Colon (tissue), 2 donors: ENCODE measurements around the gene COIL.
"Not testable (repeated sequence)": the region's sequence is repeated elsewhere in the genome, so short reads cannot be mapped to it uniquely, and the experiment has no call there.

Experiments
- FAIRE-seq: peaks from 2 replicates; lab custom pipeline; 2012; peaks lifted over from hg19 to GRCh38; lab: Jason Lieb, UNC
- donor health status: control.
- donor health status: control.

The COIL gene

GRCh38 chr17:56960596-56961538 lies at the start of gene COIL:
TSS of gene COIL (minus strand) at chr17:56961050. CDS start at chr17:56961019, 31 bp downstream.
- FAIRE-seq: no peak

- no peak for FAIRE-seq
Observed at GRCh38 chr17:57010487-57010886, 49.6 kb upstream of the COIL start.

DNA sequence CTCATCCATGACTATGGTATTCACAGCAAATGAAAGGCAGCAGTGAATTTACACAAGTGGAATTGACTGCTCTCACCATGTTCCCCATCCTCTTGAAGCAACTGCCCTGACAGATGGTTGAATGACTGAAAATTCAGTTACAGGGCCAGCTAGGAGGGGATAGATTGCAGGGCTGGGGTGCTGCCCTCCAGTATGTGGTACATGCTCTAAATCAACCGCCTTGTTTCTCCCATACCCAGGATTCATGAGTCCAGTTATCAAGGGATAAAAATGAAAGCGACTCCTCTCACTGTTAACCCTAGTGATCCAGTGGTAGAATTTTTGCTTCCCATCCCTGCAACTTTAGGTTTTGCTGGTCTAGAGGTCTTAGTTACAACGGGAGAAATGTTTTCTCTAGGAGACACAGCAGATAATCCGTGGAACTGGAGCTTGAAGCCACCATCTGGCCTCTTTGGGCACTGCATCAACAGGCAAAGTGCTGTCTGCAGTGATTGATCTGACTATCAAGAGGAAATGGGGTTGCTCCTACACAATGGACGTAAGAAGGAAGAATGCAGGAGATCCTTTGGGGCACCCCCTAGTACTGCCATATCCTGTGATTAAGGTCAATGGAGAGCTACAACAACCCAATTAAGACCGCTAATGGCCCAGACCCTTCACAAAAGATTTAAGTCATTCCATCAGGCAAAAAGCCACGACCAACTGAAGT lies 49.0 kb upstream of the COIL start:
- FAIRE-seq: no peak

DNA sequence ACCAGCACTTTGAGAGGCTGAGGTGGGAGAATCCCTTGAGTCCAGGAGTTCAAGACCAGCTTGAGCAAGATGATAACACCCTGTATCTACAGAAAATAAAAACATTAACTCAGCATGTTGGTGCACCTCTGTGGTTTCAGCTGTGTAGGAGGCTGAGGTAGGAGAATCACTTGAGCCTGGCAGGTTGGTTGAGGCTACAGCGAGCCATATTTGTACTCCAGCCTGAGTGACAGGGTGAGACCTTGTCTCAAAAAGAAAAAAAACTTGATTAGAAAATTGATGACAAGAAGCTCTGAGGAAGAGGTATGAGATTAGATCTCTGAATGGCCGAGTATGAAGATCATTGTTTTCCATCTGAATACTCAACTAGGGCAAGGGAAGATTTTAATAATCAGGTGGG lies 48.1 kb upstream of the COIL start:
- no peak for FAIRE-seq

DNA sequence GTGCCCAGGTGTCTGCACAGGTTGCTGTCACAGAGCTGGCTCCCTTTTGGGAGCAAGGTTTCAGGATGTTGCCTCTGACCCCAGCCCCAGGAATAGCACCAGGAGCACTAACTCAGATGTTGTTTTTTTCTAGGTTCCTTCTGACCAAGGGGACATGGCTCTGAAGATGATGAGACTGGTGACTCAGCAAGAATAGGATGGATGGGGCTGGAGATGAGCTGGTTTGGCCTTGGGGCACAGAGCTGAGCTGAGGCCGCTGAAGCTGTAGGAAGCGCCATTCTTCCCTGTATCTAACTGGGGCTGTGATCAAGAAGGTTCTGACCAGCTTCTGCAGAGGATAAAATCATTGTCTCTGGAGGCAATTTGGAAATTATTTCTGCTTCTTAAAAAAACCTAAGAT lies 45.2 kb upstream of the COIL start:
- no peak for FAIRE-seq

- no peak for FAIRE-seq
Observed at GRCh38 chr17:57004944-57005579, 44.2 kb upstream of the COIL start.

- FAIRE-seq: no peak
Observed at GRCh38 chr17:57002904-57003303, 42.1 kb upstream of the COIL start.

DNA sequence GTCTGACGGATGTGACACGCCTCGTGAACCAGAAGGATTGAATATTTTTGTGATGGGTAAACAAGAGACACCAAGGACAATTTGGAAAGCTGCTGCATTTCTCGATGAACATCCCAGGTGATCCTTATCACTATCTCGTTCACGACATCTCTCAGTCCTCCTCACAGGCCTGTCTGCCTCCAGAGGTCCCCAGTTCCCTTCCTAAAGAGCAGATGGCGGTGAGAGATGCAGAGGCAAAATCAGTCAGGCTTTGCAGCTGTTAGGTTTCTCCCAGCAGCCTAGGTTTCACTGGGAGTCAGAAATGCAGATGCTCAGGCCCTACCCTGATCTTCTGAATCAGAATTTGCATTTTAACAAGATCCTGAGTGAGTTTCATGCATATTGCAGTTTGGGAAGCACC lies 40.7 kb upstream of the COIL start:
- FAIRE-seq: no peak

GRCh38 chr17:56997313-56997712 lies 36.5 kb upstream of the COIL start:
- FAIRE-seq: no peak

DNA sequence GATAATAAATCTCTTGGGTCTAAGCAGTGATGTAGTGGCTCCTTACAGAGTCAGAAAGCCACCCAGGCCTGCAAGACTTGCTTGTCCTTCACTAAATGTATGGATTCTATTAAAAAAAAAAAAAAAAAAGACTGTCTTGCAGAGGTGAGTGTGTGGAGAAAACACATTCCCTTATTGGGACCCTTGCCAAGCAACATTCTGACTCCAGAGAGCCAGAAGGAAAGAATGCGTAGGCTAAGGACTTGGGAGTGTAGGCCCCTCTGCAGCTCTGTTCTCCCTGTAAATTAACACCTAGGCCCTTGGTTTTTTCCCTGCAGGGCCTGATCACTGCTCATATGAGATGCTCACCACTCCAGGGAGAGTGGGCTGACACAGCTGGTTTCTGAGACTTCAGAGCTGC lies 34.9 kb upstream of the COIL start:
- no peak for FAIRE-seq

DNA sequence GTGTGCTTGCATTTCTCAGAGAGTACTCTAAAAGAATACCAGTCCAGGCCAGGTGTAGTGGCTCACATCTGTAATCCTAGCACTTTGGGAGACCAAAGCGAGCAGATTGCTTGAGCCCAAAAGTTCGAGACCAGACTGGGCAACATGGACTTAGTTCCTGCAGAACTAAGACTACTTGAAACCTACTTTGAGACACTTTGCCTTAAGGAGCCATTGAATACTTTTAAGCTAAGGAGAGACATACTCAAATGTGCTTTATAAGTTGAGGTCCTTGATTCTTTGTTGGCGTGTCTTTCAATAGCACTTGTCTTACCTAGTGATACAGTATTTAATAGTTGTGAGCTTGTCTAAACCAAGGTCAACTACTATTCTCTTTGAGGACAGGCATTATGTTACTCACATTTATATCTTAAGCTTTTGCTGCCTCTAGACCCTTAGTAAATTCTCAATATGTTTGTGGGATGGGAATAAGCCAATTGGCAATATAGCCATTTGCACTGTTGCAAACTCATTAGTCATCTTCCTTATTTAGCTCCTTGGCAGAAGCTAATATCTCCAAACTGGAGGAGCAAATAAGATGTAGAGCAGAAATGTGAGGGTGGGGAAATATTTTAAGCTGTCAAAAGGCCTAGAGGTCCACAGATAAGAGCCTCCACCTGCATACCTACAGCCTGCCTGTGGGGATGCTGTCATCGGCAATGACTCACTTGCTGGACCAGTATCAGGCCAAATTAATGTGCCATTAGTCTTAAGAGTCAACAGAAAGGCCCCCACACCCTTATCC lies 33.4 kb upstream of the COIL start:
- FAIRE-seq: no peak

GRCh38 chr17:56992364-56992763 lies 31.5 kb upstream of the COIL start:
- no peak for FAIRE-seq

DNA sequence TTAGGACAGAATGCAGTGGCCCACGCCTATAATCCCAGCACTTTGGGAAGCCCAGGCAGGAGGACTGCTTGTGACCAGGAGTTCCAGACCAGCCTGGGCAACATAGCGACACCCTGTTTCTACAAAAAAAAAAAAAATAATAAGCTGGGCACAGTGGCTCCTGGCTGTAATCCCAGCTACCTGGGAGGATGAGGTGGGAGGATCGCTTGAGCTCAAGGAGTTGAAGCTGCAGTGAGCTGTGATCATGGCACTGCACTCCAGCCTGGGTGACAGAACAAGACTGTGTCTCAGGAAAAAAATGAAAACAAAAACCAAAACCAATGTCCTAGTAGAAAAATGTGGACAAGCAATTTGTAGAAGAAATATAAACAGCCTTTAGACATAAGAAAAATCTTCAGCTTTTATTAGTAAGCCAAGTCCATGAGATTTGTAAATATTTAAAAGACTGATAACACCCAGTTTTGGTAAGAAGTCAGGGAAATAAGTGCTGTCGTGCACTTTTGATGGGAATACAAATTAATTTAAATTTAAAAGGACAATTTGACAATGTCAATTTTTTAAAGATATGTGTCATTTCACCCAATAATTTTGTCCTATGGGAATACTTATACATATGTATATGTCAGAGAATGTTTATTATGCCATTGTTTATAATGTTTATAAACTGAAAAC lies 28.2 kb upstream of the COIL start:
- FAIRE-seq: no peak

DNA sequence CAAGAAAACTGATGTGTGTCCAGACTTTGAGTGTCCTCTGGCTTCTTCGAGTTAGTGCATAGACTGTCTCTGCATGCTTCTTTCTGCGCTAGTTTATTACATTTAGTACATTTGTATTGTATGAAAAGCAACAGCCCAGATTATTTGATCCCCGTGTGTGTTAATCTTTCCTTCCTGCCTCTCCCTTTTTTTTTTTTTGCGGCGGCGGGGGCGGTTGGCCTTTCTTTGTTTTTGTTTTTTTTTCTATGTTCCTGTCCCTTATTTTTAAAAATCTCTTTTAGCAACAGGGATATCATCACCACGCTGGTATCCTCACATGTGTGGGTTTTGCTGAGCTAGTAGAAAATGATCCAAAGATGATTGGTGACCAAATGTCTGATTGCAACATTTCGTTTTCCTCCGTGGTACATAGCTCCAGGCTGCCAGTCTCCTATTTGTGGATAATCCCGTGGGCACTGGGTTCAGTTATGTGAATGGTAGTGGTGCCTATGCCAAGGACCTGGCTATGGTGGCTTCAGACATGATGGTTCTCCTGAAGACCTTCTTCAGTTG lies 26.5 kb upstream of the COIL start:
- no peak for FAIRE-seq

DNA sequence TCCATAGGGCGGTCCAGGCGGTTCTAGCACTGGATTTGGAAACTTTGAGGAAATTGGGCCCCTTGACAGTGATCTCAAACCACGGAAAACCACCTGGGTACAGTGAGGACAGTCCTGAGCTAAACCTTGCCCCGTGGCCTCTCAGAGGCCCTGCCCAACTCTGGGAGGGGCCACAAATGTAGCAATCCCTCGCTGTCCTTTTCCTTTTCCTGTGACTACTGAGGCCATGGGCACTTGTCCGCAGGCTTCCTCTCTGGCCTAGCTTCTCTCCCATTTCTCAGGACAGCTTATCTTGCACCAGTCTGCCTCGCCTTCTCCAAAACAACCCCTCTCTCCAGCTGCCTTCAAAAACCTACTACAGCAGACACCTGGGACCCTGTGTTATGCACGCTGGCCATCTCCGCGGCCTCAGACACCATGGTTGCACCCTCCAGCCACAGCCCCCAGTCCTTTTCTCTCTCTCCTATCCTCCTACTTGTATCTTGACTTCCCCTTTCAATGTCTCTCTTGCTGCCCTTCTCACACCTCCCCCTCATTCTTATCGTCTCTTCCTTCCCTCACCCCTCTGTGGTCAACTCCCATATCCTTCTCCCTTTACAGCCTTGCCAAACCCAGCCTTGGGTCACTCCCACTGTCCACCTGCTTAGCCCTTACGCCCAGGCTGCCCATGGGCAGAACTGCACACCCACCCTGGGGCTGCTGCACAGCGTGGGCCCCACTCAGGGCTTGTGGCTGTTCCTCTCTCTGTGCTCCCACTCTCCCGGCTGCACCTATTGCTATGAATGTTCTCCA lies 24.7 kb upstream of the COIL start:
- FAIRE-seq: no peak

DNA sequence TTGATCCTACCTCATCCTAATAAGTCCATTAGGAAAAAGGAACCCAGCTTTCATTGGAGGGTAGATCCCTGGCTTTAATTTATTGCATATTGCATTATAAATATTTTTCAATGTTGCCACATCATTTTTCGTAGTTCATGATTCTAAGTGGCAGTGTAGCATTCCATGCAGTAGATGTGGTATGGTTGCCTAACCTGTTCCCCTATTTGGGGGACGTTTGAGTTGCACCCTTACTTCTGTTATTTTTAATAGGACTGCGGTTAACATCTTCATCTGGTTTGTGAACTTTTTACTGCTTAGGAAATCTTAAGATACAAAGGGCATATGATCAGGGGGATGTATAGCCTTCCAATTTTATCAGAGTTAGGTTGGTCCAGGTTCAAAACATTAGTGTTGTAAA lies 22.5 kb upstream of the COIL start:
- no peak for FAIRE-seq

GRCh38 chr17:56982312-56982711 lies 21.5 kb upstream of the COIL start:
- no peak for FAIRE-seq

DNA sequence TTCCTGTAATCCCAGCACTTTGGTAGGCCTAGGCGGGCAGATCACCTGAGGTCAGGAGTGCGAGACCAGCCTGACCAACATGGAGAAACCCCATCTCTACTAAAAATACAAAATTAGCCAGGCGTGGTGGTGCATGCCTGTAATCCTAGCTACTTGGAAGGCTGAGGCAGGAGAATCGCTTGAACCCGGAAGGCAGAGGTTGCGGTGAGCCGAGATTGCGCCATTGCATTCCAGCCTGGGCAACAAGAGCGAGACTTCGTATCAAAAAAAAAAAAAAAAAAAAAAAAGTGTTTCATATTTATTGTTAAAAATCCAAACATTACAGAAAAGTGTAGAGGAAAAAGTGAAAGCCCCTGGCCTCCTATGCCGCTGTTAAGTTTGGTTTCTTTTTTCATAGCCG lies 19.7 kb upstream of the COIL start:
- not testable (repeated sequence) for FAIRE-seq

- FAIRE-seq: no peak
Observed at GRCh38 chr17:56979091-56979480, 18.2 kb upstream of the COIL start.

- no peak for FAIRE-seq
Observed at GRCh38 chr17:56978441-56979090, 17.7 kb upstream of the COIL start.
